ENCODE data around the gene ACO1.
A peak's percentile ranks its signal among the peaks of the same experiment; 100 is the strongest.

Gene ACO1

DNA sequence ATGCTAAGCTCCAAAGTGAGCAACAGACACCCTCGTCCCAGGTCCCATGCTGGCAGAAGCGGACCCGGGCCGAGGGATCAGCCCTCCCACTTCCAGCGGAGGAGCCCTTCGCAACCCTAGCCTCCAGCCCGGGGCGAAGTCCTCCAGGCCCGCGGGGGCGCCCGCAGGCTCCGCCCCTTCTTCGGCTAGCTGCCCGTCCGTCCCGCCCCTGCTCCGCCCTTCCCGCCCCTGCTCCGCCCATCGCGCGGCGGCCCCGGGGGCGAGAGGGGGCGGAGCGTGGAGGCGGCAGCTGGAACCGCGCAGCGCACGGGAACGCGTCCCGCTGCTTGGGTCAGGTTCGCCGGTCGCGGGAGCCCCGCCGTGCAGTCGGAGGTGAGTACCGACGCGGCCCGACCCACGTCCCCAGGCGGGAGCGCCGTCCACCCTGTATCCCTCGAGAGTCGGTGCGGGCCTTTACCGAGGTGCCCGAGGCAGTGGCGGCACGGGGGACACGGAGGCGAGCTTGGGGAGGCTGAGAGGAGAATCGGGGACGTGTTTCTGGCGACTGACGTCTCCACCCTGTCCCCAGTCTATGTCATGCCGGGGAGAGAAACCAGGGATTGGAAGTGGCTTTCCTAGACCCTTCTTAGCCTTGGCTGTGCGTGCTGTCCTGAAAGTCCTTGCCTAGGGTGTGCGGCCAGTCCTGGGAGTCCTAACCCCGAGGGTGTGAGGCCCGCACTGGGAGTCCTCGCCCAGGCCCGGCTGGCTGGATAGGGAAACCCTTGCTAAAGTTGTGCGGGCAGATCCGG, at the start of gene ACO1:
TSS of gene ACO1 (plus strand) at position 280 of the 788 bp plus-strand sequence. CDS start 20,864 bp downstream, outside the sequence.
- ChIA-PET POLR2A (interaction anchor here (0.5 to 1.2 kb wide), 6 partner anchors 35 to 197 kb away, joined by 3 to 7 read pairs (median 3); partner anchors contain the start of genes RIGI, SMIM27 and TOPORS), CTCF (interaction anchor here (0.6 to 1.3 kb wide), 3 partner anchors 43 to 169 kb away, joined by 3 read pairs; no protein-coding TSS in a partner anchor)
- peak; percentile 94 for DNase-seq (ENCODE audit: extremely low spot score)
- TF ChIP-seq ZNF384 (IDR thresholded peaks at IDR 0.05) (no peak), L3MBTL2 (conservative IDR thresholded peaks at IDR 0.05) (peak; percentile 25; the same call in 1 of the 2 replicates), SUZ12 (IDR thresholded peaks at IDR 0.05) (no peak)

DNA sequence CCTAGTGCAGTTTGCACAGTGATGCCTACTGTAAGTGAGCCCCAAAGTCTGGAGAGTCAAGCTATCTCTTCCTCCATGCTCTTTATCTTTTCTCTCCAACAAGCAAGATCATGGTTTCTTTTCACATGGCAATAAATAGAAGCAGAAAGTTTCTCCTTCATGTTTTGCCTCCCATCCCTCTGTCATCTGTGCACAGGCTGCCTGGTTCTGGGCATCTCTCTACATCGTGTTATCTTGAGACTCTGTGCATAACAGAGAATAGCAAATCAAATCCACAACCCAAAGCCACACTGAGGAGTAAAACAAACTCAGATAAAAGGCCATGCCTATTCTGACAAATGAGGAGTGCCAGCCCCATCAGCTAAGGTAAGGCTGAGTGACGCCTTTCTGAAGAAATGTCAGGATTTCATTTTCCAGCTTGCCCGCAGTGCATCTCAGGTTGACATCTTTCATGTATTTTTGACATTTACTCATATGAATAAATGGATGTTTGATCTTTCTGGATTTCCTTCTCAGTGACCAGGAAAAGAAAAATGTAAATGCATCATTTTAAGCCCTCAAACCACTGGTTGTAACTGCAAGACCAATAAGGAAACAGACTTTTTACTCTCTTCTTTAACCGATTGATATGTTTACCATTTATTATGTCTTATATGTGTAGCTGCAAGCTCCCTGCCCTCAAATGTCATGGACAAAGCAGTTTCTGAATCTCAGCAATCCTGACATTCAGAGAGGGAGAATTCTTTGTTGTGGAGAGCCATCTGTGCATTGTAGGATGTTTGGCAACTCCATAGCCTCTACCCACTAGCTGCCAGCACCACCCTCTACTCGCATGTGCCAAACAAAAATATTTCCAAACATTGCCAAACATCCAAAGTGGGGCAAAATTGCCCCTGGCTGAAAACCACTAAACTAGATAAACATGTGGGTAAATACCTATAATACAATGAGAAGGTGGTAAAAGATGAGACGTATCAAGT, 49.2 kb upstream of the ACO1 start:
- TF ChIP-seq SP1 (IDR thresholded peaks at IDR 0.05) (no peak), SUZ12 (IDR thresholded peaks at IDR 0.05) (no peak), L3MBTL2 (conservative IDR thresholded peaks at IDR 0.05) (no peak), TARDBP (IDR thresholded peaks at IDR 0.05) (no peak), ARNT (IDR thresholded peaks at IDR 0.05) (no peak), ZNF384 (IDR thresholded peaks at IDR 0.05) (no peak)
- TF ChIP-seq, protein P1, sequence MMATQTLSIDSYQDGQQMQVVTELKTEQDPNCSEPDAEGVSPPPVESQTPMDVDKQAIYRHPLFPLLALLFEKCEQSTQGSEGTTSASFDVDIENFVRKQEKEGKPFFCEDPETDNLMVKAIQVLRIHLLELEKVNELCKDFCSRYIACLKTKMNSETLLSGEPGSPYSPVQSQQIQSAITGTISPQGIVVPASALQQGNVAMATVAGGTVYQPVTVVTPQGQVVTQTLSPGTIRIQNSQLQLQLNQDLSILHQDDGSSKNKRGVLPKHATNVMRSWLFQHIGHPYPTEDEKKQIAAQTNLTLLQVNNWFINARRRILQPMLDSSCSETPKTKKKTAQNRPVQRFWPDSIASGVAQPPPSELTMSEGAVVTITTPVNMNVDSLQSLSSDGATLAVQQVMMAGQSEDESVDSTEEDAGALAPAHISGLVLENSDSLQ (IDR thresholded peaks at IDR 0.05): no peak
- POLR2A ChIA-PET: no interaction called here
- CTCF ChIA-PET: no interaction called here
- no peak for DNase-seq (ENCODE audit: extremely low spot score)

DNA sequence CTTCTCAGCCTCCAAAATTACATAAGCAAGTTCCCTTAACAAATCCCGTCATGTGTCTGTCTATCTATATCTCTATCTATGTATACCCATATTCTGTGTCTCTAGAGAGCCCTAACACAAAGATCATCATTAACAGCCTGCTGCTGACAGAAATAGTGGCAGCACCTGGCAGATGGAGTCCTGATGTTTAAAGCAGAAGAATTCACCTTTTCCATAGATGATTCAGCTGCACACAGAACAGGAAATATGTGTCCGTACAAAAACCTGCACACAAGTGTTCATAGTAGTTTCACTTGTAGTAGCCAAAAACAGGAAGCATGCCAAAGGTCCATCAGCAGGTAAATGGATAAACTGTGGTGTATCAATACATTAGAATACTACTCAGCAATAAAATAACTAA, 45.0 kb upstream of the ACO1 start:
- DNase-seq (ENCODE audit: extremely low spot score): no peak
- CTCF ChIA-PET: no interaction called here
- POLR2A ChIA-PET: no interaction called here
- TF ChIP-seq BHLHE40 (IDR thresholded peaks at IDR 0.05; ENCODE audit: borderline replicate concordance) (no peak), CTBP1 (IDR thresholded peaks at IDR 0.05; ENCODE audit: borderline replicate concordance) (no peak), HDGF (IDR thresholded peaks at IDR 0.05; ENCODE audit: borderline replicate concordance) (no peak), NFRKB (IDR thresholded peaks at IDR 0.05) (no peak), ZNF384 (IDR thresholded peaks at IDR 0.05) (no peak)

DNA sequence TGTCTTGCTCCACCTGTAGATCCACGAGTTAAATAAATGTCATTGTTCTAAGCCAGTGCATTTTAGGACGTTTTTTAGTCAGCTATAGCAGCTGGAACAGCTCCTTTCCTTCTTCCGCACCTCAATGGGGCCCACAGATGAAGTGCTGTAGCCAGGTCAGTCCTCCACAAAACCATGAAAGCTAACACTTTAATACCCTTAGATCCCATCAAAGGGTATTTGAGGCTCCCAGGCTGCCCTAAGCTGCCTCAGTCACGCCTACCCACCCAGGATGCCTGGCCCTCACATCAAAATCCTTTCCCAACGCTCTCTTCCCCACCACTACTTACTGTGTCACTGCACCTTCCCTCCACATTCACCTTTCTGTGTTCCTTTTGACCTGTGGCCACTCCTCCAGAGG, 44.1 kb upstream of the ACO1 start:
- no peak for DNase-seq (ENCODE audit: extremely low spot score)
- CTCF ChIA-PET: no interaction called here
- TF ChIP-seq SUZ12 (IDR thresholded peaks at IDR 0.05): no peak
- TF ChIP-seq ELF4 (IDR thresholded peaks at IDR 0.05): no peak
- TF ChIP-seq SP1 (IDR thresholded peaks at IDR 0.05): no peak
- no peak for TF ChIP-seq BHLHE40 (IDR thresholded peaks at IDR 0.05; ENCODE audit: borderline replicate concordance)
- no peak for TF ChIP-seq L3MBTL2 (conservative IDR thresholded peaks at IDR 0.05)
- TF ChIP-seq ARNT (IDR thresholded peaks at IDR 0.05): no peak
- no peak for TF ChIP-seq NFRKB (IDR thresholded peaks at IDR 0.05)
- TF ChIP-seq, protein P1 (IDR thresholded peaks at IDR 0.05): no peak
- no peak for TF ChIP-seq CTBP1 (IDR thresholded peaks at IDR 0.05; ENCODE audit: borderline replicate concordance)
- no peak for TF ChIP-seq HDGF (IDR thresholded peaks at IDR 0.05; ENCODE audit: borderline replicate concordance)
- TF ChIP-seq FOXK2 (IDR thresholded peaks at IDR 0.05): no peak
- no peak for TF ChIP-seq FOXM1 (IDR thresholded peaks at IDR 0.05; ENCODE audit: borderline replicate concordance)
- no peak for TF ChIP-seq LEF1 (IDR thresholded peaks at IDR 0.05; ENCODE audit: borderline replicate concordance)
- no peak for TF ChIP-seq FOXA1 (IDR thresholded peaks at IDR 0.05)
- POLR2A ChIA-PET: no interaction called here

DNA sequence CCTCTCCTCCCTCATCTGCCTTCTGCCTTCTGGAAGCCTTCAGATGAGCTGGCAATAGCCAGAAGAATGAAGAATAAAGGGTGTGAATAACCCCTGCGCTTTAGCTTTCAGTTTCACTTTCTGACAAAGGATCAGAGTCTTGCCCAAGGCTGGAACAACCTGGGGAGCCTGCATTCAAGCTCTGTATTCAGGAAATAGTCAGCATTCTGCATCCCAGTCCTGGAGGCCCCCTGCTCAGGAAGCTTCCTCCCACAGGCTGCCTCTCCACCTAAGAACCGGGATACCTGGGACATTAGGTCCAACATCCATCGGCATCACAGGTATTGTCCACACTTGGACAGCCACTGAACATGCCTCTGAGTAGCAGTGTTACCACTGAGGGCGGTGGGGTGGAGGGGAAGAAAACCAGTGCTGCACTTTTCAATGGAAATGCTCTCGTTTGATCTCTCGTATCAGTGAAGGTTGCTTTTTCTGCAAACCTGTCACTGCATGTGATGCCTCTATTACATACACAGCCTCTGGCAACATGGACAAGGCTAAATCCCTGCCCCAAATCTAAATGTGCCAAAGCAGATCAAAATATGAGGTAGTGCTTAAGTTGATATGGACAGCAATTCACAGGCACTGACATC, 39.8 kb upstream of the ACO1 start:
- CTCF ChIA-PET: no interaction called here
- DNase-seq (ENCODE audit: extremely low spot score): no peak
- TF ChIP-seq ARNT (IDR thresholded peaks at IDR 0.05): no peak
- TF ChIP-seq NFRKB (IDR thresholded peaks at IDR 0.05): no peak
- no peak for TF ChIP-seq L3MBTL2 (conservative IDR thresholded peaks at IDR 0.05)
- TF ChIP-seq SP1 (IDR thresholded peaks at IDR 0.05): no peak
- TF ChIP-seq SUZ12 (IDR thresholded peaks at IDR 0.05): no peak
- no peak for TF ChIP-seq CTBP1 (IDR thresholded peaks at IDR 0.05; ENCODE audit: borderline replicate concordance)
- TF ChIP-seq FOXK2 (IDR thresholded peaks at IDR 0.05): no peak
- TF ChIP-seq, protein P1 (IDR thresholded peaks at IDR 0.05): no peak
- no peak for TF ChIP-seq ELF4 (IDR thresholded peaks at IDR 0.05)
- no peak for TF ChIP-seq ZNF384 (IDR thresholded peaks at IDR 0.05)
- no peak for TF ChIP-seq FOXA1 (IDR thresholded peaks at IDR 0.05)
- TF ChIP-seq LEF1 (IDR thresholded peaks at IDR 0.05; ENCODE audit: borderline replicate concordance): no peak
- TF ChIP-seq HDGF (IDR thresholded peaks at IDR 0.05; ENCODE audit: borderline replicate concordance): no peak
- no peak for TF ChIP-seq BHLHE40 (IDR thresholded peaks at IDR 0.05; ENCODE audit: borderline replicate concordance)
- POLR2A ChIA-PET: no interaction called here

Measured in HEK293T (cell line).